Stomach (tissue), 4 donors: ENCODE measurements around the gene FGGY.

Source experiments
- CTCF ChIP-seq, 7 experiments: fragments of 450-650 bp in 4 of 7; fragments of 200-600 bp in 3 of 7; sonication (generic) in 3 of 7; IDR thresholded peaks; one replicate each; pipeline ENCODE4 v1.5.1; 2016 to 2019; ENCODE audit warnings: antibody characterized with exemption in 7 of 7, control low read depth in 2 of 7, mild to moderate bottlenecking in 1 of 7
- EP300 ChIP-seq: sonication (generic); formaldehyde crosslinking; IDR thresholded peaks from one replicate; pipeline ENCODE4 v1.6.1; 2017; ENCODE audit warnings: antibody characterized with exemption
- POLR2A ChIP-seq, 4 donors: fragments of 450-650 bp; IDR thresholded peaks; one replicate each; pipeline ENCODE4 v1.6.1; 2016; ENCODE audit warnings: antibody characterized with exemption in 4 of 4, control low read depth in 2 of 4, mild to moderate bottlenecking in 1 of 4, moderate library complexity in 1 of 4

DNA sequence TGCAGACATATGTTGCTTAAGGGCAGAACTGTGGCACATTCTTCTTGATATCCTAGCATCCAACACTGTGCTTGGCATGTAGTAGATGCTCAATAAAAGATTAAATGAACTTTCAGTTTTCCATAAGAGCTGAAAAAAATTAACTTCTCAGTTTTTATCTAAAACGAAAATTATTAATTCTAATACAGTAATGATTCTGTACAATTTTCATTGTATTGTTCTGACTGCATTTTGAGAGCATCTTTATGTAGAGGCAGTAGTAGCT lies 46.6 kb downstream of the FGGY start:
- TF ChIP-seq CTCF (IDR thresholded peaks at IDR 0.05): no peak
- no peak for TF ChIP-seq POLR2A (IDR thresholded peaks at IDR 0.05)
- TF ChIP-seq EP300: no peak
